ENCODE measurements around the gene FAM131A. TPM values are rescaled to one million over a fixed set of nuclear protein-coding genes. Genes with fewer than 3 reads are reported as not detected.
"Not testable (repeated sequence)": the region's sequence is repeated elsewhere in the genome, so short reads cannot be mapped to it uniquely, and the experiment has no call there.

Gene FAM131A
- total and polyA plus RNA-seq, 4 donors, result 0.81 to 5.7 (median 2.7) TPM

GRCh38 chr3:184339001-184339400 is 1.6 kb downstream of the FAM131A start:
- H3K9me3 ChIP-seq (ENCODE audit: control insufficient read depth in 4 of 4, low read length in 3 of 4), result no peaks in the 10 kb centered on the region
- peaks cover 1 to 27% (median 12%) of the 10 kb centered on the region in 4 donors for H3K36me3 ChIP-seq (ENCODE audit: control insufficient read depth in 4 of 4, insufficient read depth in 3 of 4, low read depth in 1 of 4, low read length in 3 of 4)
- no peak overlapping the region for H3K27ac ChIP-seq (ENCODE audit: low read depth in 1 of 2, low read length in 2 of 2)
- 85% methylated on average over 8 of the region's 8 CpGs for WGBS
- H3K9ac ChIP-seq (ENCODE audit: low read depth in 1 of 2, low read length in 2 of 2), result no peak overlapping the region
- no peak for DNase-seq (ENCODE audit: low spot score)
- H3K4me3 ChIP-seq (ENCODE audit: low read depth in 1 of 3, low read length in 3 of 3), result no peak overlapping the region
- peaks cover 0 to 13% (median 6%) of the 10 kb centered on the region in 4 donors for H3K4me1 ChIP-seq (ENCODE audit: control insufficient read depth in 4 of 4, insufficient read depth in 4 of 4, low read length in 3 of 4)
- H3K27me3 ChIP-seq (ENCODE audit: control insufficient read depth in 4 of 4, insufficient read depth in 4 of 4, low read length in 3 of 4), result no peaks in the 10 kb centered on the region
- TF ChIP-seq HNF4A (conservative IDR thresholded peaks at IDR 0.05) (no peak), RAD21 (IDR thresholded peaks at IDR 0.05) (no peak), TAF1 (conservative IDR thresholded peaks at IDR 0.05) (no peak), RXRA (IDR thresholded peaks at IDR 0.05) (no peak), YY1 (IDR thresholded peaks at IDR 0.05) (no peak), FOXA2 (IDR thresholded peaks at IDR 0.05) (no peak), GABPA (IDR thresholded peaks at IDR 0.05 in 1 of 2, conservative IDR thresholded peaks at IDR 0.05 in 1 of 2) (no peak), REST (IDR thresholded peaks at IDR 0.05) (no peak), SP1 (IDR thresholded peaks at IDR 0.05) (no peak), FOXA1 (IDR thresholded peaks at IDR 0.05) (no peak), EGR1 (IDR thresholded peaks at IDR 0.05; ENCODE audit: low read depth in 2 of 2) (no peak), NR2F2 (IDR thresholded peaks at IDR 0.05) (no peak), JUND (IDR thresholded peaks at IDR 0.05) (no peak), HNF4G (IDR thresholded peaks at IDR 0.05) (no peak)
- TF ChIP-seq, protein P1, sequence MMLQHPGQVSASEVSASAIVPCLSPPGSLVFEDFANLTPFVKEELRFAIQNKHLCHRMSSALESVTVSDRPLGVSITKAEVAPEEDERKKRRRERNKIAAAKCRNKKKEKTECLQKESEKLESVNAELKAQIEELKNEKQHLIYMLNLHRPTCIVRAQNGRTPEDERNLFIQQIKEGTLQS (IDR thresholded peaks at IDR 0.05), result no peak
- TF ChIP-seq, protein P2, sequence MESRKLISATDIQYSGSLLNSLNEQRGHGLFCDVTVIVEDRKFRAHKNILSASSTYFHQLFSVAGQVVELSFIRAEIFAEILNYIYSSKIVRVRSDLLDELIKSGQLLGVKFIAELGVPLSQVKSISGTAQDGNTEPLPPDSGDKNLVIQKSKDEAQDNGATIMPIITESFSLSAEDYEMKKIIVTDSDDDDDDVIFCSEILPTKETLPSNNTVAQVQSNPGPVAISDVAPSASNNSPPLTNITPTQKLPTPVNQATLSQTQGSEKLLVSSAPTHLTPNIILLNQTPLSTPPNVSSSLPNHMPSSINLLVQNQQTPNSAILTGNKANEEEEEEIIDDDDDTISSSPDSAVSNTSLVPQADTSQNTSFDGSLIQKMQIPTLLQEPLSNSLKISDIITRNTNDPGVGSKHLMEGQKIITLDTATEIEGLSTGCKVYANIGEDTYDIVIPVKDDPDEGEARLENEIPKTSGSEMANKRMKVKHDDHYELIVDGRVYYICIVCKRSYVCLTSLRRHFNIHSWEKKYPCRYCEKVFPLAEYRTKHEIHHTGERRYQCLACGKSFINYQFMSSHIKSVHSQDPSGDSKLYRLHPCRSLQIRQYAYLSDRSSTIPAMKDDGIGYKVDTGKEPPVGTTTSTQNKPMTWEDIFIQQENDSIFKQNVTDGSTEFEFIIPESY (IDR thresholded peaks at IDR 0.05), result no peak
- TF ChIP-seq, protein P3, sequence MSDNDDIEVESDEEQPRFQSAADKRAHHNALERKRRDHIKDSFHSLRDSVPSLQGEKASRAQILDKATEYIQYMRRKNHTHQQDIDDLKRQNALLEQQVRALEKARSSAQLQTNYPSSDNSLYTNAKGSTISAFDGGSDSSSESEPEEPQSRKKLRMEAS (IDR thresholded peaks at IDR 0.05), result no peak
- TF ChIP-seq, protein P4, sequence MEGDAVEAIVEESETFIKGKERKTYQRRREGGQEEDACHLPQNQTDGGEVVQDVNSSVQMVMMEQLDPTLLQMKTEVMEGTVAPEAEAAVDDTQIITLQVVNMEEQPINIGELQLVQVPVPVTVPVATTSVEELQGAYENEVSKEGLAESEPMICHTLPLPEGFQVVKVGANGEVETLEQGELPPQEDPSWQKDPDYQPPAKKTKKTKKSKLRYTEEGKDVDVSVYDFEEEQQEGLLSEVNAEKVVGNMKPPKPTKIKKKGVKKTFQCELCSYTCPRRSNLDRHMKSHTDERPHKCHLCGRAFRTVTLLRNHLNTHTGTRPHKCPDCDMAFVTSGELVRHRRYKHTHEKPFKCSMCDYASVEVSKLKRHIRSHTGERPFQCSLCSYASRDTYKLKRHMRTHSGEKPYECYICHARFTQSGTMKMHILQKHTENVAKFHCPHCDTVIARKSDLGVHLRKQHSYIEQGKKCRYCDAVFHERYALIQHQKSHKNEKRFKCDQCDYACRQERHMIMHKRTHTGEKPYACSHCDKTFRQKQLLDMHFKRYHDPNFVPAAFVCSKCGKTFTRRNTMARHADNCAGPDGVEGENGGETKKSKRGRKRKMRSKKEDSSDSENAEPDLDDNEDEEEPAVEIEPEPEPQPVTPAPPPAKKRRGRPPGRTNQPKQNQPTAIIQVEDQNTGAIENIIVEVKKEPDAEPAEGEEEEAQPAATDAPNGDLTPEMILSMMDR (IDR thresholded peaks at IDR 0.05; ENCODE audit: low read depth, low read length, missing input control), result no peak

DNA sequence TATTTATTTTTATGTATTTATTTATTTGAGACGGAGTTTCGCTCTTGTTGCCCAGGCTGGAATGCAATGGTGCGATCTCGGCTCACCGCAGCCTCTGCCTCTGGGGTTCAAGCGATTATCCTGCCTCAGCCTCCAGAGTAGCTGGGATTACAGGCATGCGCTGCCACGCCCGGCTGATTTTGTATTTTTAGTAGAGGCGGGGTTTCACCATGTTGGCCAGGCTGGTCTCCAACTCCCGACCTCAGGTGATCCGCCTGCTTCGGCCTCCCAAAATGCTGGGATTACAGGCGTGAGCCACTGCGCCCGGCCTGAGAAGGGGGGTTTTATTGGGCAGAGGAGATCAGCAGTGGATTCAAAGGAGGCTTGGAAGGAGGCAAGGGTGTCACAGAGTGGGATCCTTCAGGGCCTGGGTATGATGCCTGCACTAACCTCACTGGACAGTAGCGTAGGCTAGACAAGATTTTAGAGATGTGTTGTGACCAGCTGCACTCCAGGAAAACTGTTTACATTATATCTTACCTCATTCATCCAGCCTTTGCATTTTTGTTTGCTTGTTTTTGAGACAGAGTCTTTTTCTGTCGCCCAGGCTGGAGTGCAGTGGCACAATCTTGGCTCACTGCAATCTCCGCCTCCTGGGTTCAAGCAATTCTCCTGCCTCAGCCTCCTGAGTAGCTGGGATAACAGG is 2.2 kb downstream of the FAM131A start:
- H3K4me3 ChIP-seq (ENCODE audit: low read depth in 1 of 3, low read length in 3 of 3); H3K27ac ChIP-seq (ENCODE audit: low read depth in 1 of 2, low read length in 2 of 2); H3K27me3 ChIP-seq (ENCODE audit: control insufficient read depth in 4 of 4, insufficient read depth in 4 of 4, low read length in 3 of 4); H3K9me3 ChIP-seq (ENCODE audit: control insufficient read depth in 4 of 4, low read length in 3 of 4); H3K9ac ChIP-seq (ENCODE audit: low read depth in 1 of 2, low read length in 2 of 2); DNase-seq (ENCODE audit: low spot score): not testable (repeated sequence)
- WGBS, result 97% methylated on average over 19 of the region's 19 CpGs
- H3K4me1 ChIP-seq (ENCODE audit: control insufficient read depth in 4 of 4, insufficient read depth in 4 of 4, low read length in 3 of 4), result peaks cover 0 to 13% (median 6%) of the 10 kb centered on the region in 4 donors
- peaks cover 0 to 21% (median 7%) of the 10 kb centered on the region in 4 donors for H3K36me3 ChIP-seq (ENCODE audit: control insufficient read depth in 4 of 4, insufficient read depth in 3 of 4, low read depth in 1 of 4, low read length in 3 of 4)
